Mucosa of descending colon (tissue), 3 donors: ENCODE measurements around the gene IL34. TPM values are rescaled to one million over a fixed set of nuclear protein-coding genes. Genes with fewer than 3 reads are reported as not detected.

Experiments used
- ATAC-seq: fragments of 200-7000 bp; cut with Tn5 transposase; one replicate; pipeline ENCODE4 v1.9.1; 2020; ENCODE audit warnings: mild to moderate bottlenecking, moderate library complexity
- DNase-seq, 3 donors: peaks; one replicate each; pipeline ENCODE4 v3.0.0-alpha.2; 2020
- H3K36me3 ChIP-seq: fragments of 200-600 bp; one replicate; pipeline ENCODE4 v1.8.0; 2021; ENCODE audit warnings: low read depth, mild to moderate bottlenecking
- H3K4me1 ChIP-seq: fragments of 200-600 bp; one replicate; pipeline ENCODE4 v1.8.0; 2021; ENCODE audit warnings: low read depth, mild to moderate bottlenecking
- H3K4me3 ChIP-seq: fragments of 200-600 bp; one replicate; pipeline ENCODE4 v1.8.0; 2021; ENCODE audit warnings: mild to moderate bottlenecking
- H3K9me3 ChIP-seq: fragments of 200-600 bp; one replicate; pipeline ENCODE4 v1.8.0; 2021; ENCODE audit warnings: mild to moderate bottlenecking
- CTCF ChIP-seq: fragments of 200-600 bp; IDR thresholded peaks from one replicate; pipeline ENCODE4 v1.8.0; 2022; ENCODE audit warnings: antibody characterized with exemption, mild to moderate bottlenecking
- intact Hi-C, 2 donors: fragments of 100-400 bp; cut with DNase I in 1 of 2; cut with micrococcal nuclease in 1 of 2; formaldehyde crosslinking; loops; one replicate each; pipeline versions ENCODE4 v1.11.0 to v1.11.1; 2022; cut with DNase I, micrococcal nuclease
- total RNA-seq, 3 donors: library from RNA; stranded (reverse); fragmentation: NEBNext Ultra II Directional in 2 of 3; extraction: Animal tissue kit (Norgen Biotek cat#: 25700) in 2 of 3; gene quantifications; one replicate each; pipeline versions ENCODE4 v1.2.1 to v1.2.4, GENCODE V29; 2021 to 2023
- donor health status: DM: no; HTN: no; CAD: no; lungs with moderate emphysema.
- donor health status: DM: no; HTN: no; CAD: no.
- donor health status: DM: no; HTN: yes; CAD: no.

IL34 gene
- total RNA-seq, 3 donors from 2014 or later = 1.2 to 2.2 (median 1.8) TPM

DNA sequence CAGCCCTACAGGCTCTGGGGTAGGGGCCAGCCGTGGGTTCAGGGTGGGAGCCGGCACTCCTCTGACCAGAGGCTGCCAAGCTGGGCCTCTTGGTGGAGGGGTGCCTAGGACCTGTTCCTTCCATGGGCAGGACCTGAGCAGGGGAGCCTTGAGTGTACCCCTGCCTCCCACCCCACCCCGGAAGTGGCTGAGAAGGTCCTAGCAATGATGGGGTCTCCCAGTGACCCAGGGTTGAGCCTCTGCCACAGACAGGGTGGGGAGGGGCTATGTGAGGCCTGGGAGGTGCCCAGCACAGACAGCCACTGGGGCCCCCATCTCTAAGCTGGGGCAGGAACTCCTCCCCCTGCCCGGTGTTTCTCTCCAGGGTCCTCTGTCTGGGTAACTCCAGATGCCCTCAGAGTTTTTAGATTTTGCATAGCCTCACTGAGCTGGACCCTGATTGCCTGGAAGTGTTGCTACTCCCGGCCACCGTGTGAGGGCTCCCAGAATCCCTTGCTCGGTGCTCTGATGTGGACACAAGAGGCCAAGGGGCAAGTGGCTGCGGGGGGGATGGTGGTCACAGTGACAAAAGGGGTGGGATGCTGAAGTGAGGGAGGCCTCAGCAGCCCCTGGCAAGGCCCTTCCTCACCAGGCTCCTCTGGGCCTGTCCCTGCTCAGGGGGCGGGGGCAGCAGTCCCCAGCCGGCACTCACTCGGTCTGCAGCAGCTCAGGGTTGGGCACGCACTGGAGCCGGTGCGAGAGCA lies 45.9 kb downstream of the IL34 start:
- Histone ChIP-seq H3K4me1 (peaks cover 50% of the 10 kb centered on the region), H3K36me3 (no peaks in the 10 kb centered on the region), H3K4me3 (no peak overlapping the region), H3K9me3 (no peaks in the 10 kb centered on the region)
- intact Hi-C loops = no loop called here
- DNase-seq (peak in 1 of 3 donors; percentile 57), ATAC-seq (no peak)
- no peak for TF ChIP-seq CTCF

DNA sequence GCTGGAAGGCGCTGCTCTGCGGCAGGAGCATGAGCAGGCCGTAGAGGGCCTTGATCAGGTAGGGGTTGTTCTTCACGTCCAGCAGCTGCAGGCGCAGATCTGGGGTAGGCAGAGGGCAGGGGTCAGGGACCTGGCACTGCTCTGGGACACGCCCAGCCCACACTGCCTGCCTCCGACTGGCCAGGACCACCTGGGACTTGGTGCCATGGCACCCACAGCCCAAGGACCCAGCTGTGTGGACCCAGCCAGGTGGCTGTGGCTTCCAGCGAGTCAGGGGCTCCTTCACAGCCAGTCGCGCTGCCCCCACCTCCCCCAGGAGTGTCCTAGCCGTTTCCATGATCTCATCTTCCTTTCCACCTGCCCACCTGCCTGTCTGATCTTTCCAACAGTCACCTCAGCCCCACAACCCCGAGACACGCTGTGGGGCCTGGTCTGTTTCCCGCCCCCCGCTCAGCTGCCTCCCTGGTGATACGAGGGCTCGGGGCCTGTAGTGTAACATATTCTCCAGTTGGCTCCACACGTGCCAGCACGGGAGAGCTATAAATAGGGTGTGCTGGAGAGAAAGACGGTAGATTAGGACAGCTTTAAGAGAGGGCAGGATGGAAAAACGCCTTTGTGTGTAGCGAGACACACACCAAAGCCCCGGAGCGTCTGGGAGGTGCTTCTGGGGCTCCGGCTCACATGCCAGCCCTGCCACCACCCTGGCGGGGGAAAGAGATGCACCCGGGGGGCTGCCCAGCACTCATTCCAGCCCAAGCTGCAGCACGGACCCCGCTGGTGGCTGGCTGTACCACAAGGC lies 46.7 kb downstream of the IL34 start:
- no peak for ATAC-seq
- H3K36me3 ChIP-seq = no peaks in the 10 kb centered on the region
- TF ChIP-seq CTCF = no peak
- peaks cover 45% of the 10 kb centered on the region for H3K4me1 ChIP-seq
- DNase-seq = no peak
- intact Hi-C loops = no loop called here
- H3K4me3 ChIP-seq = no peak overlapping the region
- H3K9me3 ChIP-seq = no peaks in the 10 kb centered on the region

- intact Hi-C loops = no loop called here
- Histone ChIP-seq H3K9me3 (no peaks in the 10 kb centered on the region), H3K4me3 (no peak overlapping the region), H3K36me3 (no peaks in the 10 kb centered on the region), H3K4me1 (peaks cover 39% of the 10 kb centered on the region)
- ATAC-seq = no peak
- no peak for DNase-seq
- TF ChIP-seq CTCF = no peak
These were observed 47.9 kb downstream of the IL34 start for GRCh38 chr16:70694088-70694867.

- H3K36me3 ChIP-seq = no peaks in the 10 kb centered on the region
- no peaks in the 10 kb centered on the region for H3K9me3 ChIP-seq
- TF ChIP-seq CTCF = no peak
- DNase-seq (no peak), ATAC-seq (no peak)
- H3K4me1 ChIP-seq = peaks cover 36% of the 10 kb centered on the region
- intact Hi-C loops = no loop called here
- no peak overlapping the region for H3K4me3 ChIP-seq
These were observed 48.5 kb downstream of the IL34 start for GRCh38 chr16:70694868-70695218.

DNA sequence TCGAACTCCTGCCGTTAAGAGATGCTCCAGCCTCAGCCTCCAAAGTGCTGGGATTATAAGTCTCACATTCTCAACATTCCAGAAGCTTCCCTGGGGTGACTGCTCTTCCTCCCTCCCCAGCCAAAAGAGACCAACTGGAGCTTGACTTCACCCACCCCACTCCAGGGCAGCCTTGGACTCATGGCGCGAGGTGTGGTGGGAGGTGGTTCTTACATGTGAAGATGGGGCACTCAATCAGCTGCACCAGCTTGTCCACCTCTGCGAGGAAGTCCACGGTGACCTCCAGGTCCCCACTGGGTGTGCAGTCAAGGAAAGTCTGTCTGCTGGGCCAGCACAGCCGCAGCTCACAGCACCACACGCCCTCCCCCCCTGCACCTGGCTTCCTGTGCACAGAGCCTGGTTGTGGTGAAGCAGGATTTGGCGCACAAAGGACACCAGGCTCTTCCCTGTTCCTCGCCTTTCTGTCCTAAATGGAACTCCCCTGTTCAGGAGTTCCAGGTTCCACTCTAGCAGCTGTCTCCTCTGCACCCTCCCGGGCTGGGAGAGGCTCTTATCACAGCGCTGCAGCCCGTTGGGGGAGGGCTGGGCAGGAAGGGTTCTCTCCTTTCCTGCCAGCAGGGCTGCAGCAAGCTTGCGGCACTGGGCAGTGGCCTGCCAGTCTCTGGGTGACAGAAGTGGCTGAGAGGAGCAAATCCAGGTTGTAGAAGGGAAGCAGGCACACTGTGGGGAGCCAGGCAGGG lies 49.1 kb downstream of the IL34 start:
- peak; percentile 74 for ATAC-seq
- peaks cover 31% of the 10 kb centered on the region for H3K4me1 ChIP-seq

More for the DNA sequence above, 49.1 kb downstream of the IL34 start:
- peak in 2 of 3 donors; percentile 55 to 72 for DNase-seq
- Histone ChIP-seq H3K9me3 (no peaks in the 10 kb centered on the region), H3K4me3 (no peak overlapping the region), H3K36me3 (no peaks in the 10 kb centered on the region)
- no peak for TF ChIP-seq CTCF
- intact Hi-C loops = no loop called here
